ENCODE results near the gene NHLH1. TPM values are rescaled to one million over a fixed set of nuclear protein-coding genes. Genes with fewer than 3 reads are reported as not detected.

NHLH1 gene
- total RNA-seq (2014; rRNA removed; shearing (Covaris generic)), result not detected in 2 replicates

GRCh38 chr1:160366731-160367515 is at the start of gene NHLH1:
Gene NHLH1, plus strand, starts transcription at chr1:160367071. Its CDS starts 3,661 bp downstream, at chr1:160370732.
- no peak for DNase-seq (ENCODE audit: low read depth)

GRCh38 chr1:160322831-160323230 is 44.0 kb upstream of the NHLH1 start:
- DNase-seq (ENCODE audit: low read depth), result no peak

DNA sequence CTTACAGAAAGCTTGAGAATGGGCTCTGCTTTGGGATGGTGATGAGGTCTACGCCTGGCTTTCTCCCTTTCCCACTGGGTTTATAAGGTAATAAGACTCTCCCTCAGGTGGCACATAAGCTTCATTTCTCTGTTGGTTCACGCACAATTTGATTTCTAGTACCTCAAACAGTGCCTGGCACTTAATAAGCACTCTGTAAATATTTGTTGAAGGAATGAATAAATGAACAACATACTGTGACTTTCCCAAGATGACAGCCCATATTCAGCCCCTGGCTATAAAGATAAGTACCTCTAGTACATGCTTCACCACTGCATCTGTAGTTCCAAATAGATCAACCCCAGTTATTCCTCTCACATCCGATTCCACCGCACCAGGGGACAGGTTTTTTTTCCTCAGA is 41.6 kb upstream of the NHLH1 start:
- no peak for DNase-seq (ENCODE audit: low read depth)

- no peak for DNase-seq (ENCODE audit: low read depth)
These were observed 40.5 kb upstream of the NHLH1 start for GRCh38 chr1:160326418-160326817.

- no peak for DNase-seq (ENCODE audit: low read depth)
These were observed 38.7 kb upstream of the NHLH1 start for GRCh38 chr1:160328184-160328583.

GRCh38 chr1:160330119-160330518 is 36.8 kb upstream of the NHLH1 start:
- no peak for DNase-seq (ENCODE audit: low read depth)

DNA sequence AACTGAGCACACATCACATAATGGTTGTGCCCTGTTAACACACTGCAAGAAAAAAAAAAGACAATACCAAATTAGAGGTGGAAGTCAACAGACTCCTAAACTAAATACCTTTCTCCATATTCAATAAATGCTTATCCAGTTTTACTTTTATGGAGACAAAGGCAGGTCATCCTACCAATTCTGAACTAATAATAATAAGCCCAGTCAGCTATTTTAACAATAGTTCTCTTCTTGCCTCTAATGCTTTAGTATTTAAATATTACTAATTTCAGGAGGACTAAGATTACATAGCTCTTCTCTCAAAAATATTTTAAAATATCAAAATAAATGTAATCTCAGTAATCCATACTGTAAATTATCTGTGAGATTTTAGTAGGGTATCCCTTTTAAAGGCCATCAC is 34.4 kb upstream of the NHLH1 start:
- no peak for DNase-seq (ENCODE audit: low read depth)

GRCh38 chr1:160338580-160338979 is 28.3 kb upstream of the NHLH1 start:
- no peak for DNase-seq (ENCODE audit: low read depth)

DNA sequence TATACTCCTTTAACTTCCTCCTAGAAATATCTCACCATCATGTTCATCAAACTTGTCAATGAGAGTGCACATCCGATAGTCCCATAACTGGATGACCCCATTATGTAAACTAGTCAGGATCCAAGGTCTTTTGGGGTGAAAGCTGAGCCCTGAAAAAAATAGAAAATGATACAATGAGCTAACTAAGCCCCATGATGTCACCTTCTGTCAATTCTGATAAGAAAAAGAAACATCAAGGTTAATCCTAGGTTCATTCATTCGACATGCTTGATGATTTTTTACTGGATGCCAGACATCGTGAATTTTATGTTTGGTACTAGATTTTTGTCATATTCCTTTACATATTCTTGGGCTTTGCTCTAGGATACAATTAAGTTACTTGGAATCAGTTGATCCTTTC is 26.7 kb upstream of the NHLH1 start:
- no peak for DNase-seq (ENCODE audit: low read depth)

DNA sequence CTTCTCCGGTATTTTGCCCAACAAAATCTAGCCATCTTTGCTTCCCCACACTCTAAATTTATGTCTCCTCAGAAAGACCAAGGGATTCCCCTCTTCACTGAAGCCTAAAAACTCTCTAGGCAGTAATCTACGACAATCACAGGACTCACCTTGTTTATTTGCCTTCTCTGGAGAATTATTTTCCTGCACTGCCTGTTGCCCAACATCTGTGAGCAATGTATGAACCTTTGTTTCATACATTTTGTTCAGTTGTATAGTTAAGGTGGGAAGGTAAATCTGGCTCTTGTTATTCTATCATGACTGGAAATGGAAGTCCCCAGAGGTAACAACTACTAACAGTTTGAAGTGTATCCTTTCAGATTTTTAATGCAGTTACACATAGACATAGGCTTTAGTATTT is 26.0 kb upstream of the NHLH1 start:
- DNase-seq (ENCODE audit: low read depth), result no peak

DNA sequence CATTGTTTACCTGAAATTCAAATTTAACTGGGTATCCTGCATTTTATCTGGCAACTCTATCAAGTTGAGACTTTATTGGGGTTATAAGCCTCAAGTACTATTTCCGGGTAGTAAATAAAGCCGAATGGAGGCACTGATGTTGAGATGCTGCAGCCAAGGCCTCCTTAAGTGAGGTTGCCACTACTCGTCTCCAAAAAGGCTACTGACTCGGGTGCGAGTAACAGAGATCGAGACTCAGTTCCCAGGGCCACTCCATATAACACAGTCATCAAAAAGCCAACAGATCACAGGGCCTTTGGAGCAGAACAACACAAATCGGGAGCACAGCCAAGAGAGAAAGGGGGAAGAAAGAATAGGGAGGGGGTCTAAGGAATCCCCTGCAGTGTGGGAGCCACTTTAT is 24.3 kb upstream of the NHLH1 start:
- no peak for DNase-seq (ENCODE audit: low read depth)

GRCh38 chr1:160342953-160343869 is 23.7 kb upstream of the NHLH1 start, which contains the start of the genes COPA and NCSTN:
Gene COPA, minus strand, starts transcription at chr1:160343250. Its CDS starts 80 bp downstream, at chr1:160343170.
Gene NCSTN, plus strand, starts transcription at chr1:160343383. Its CDS starts 14 bp downstream, at chr1:160343397.
- peak; percentile 93 for DNase-seq (ENCODE audit: low read depth)

GRCh38 chr1:160344241-160344640 is 22.6 kb upstream of the NHLH1 start:
- no peak for DNase-seq (ENCODE audit: low read depth)

DNA sequence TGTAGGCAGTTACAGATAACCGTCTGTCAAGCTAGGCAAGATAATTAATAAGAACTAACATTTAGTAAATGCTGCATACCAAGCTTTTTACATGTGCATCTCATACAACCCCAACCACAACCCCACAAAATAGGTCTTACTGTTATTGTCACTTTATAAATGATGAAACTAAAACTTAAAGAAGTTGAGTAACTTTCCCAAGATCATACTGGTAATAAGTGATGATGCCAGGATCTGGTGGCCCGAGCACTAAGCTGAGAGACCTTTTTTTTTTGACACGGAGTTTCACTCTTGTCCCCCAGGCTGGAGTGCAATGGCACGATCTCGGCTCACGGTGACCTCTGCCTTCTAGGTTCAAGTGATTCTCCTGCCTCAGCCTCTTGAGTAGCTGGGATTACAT is 21.9 kb upstream of the NHLH1 start:
- no peak for DNase-seq (ENCODE audit: low read depth)

DNA sequence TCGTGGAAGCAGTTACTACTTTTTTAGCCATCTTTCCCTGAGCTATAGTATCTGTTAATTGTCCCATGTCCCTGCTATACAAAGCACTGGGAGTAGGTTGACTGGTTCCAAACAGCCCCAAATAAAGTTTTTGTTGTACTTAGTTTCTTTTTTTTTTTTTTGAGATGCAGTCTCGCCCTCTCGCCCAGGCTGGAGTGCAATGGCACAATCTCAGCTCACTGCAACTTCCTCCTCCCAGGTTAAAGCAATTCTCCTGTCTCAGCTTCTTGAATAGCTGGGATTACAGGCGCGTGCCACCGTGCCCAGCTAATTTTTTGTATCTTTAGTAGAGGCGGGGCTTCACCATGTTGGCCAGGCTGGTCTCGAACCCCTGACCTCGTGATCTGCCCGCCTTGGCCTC is 20.4 kb upstream of the NHLH1 start:
- DNase-seq (ENCODE audit: low read depth), result no peak

DNA sequence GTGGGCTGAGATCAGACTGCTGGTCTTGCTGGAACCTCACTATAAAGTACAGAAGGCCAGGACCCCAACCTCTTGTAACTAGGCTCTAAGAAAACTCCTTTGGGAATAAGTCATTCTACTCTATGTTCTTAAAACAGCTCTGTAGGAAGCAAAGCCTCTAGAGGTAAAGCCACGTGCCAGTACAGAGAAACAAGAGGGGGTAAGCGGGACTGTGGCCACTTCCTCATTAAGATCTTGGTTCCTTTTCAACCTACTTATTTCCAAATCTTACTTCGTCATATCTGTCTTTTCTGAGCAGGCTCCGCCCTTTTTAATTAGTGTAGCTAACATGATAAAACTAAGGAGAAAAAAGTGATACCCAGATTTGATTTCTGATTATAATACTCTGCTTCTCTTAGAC is 19.9 kb upstream of the NHLH1 start:
- no peak for DNase-seq (ENCODE audit: low read depth)

DNA sequence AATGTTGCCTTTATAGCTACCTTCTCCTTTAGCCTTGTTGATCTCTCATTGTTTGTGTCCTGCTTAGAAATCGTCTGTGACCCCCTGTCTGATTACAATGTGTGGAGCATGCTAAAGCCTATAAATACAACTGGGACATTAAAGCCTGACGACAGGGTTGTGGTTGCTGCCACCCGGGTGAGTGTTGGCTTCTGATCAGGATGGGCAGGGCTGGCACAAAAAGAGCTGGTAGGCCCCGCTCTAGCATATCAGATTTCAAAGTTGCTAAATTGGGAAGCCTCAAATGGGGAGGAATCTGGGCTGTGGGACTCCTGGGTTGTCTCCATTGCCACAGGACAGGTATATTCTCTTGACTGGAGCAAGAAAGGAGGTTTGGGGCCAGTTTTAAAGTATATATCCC is 15.2 kb upstream of the NHLH1 start:
- DNase-seq (ENCODE audit: low read depth), result no peak

- no peak for DNase-seq (ENCODE audit: low read depth)
These were observed 14.3 kb upstream of the NHLH1 start for GRCh38 chr1:160352555-160352954.

- DNase-seq (ENCODE audit: low read depth), result no peak
These were observed 13.6 kb upstream of the NHLH1 start for GRCh38 chr1:160353223-160353622.

DNA sequence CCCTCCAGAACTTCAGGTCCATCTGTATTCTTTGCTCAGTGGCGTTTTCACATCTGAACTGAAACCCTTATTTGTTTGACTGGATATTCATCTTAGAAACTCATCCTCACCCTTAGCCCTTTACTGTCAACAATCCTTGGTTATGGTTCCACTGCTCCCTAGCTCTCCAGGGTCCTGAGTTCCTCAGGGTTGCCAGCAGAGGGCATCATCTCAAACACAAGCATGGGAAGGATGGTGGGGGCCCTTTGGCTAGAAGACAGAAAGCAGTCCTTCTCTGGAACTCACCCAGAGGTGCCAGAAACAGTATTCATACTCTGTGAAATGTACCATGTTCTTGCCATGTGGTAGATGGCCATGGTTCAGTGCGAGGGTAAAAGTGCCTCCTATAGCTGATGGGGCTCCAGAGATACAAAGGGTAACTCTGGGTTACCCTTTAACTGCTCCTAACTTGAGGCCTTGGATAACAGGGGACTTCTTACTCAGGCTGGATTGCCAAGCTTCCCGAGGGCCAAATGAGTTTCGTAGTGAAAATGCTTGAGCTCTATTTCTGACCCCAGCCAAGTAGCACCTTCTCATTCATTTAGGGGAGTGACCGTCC is 12.4 kb upstream of the NHLH1 start:
- no peak for DNase-seq (ENCODE audit: low read depth)

- DNase-seq (ENCODE audit: low read depth), result no peak
These were observed 9.4 kb upstream of the NHLH1 start for GRCh38 chr1:160357286-160358002.

DNA sequence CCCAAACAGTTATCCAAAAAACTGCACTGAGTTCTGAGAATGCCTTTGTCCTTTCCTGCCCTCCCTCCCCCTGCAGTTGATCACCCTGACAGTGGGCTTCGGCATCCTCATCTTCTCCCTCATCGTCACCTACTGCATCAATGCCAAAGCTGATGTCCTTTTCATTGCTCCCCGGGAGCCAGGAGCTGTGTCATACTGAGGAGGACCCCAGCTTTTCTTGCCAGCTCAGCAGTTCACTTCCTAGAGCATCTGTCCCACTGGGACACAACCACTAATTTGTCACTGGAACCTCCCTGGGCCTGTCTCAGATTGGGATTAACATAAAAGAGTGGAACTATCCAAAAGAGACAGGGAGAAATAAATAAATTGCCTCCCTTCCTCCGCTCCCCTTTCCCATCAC is 8.8 kb upstream of the NHLH1 start:
- no peak for DNase-seq (ENCODE audit: low read depth)

All from RPMI7951 (cell line).